SK-N-SH treated with all-trans-retinoic acid at 6 μM for 48 hours (cell line): ENCODE measurements around the gene KCNJ12.

ENCODE experiments used
- ARNTL ChIP-seq: fragments of 450-650 bp; formaldehyde crosslinking; IDR thresholded peaks from 2 replicates; pipeline ENCODE4 v1.5.0; 2020; ENCODE audit warnings: low read depth, mild to moderate bottlenecking, moderate library complexity, borderline replicate concordance
- BACH2 ChIP-seq: fragments of 250-450 bp; sonication (Bioruptor Pico); IDR thresholded peaks from 2 replicates; pipeline ENCODE4 v1.9.0; 2021; ENCODE audit warnings: mild to moderate bottlenecking, borderline replicate concordance
- ISL1 ChIP-seq: fragments of 250-450 bp; sonication (Bioruptor Pico); IDR thresholded peaks from 2 replicates; pipeline ENCODE4 v2.1.2; 2022; ENCODE audit warnings: mild to moderate bottlenecking, moderate library complexity
- PPARA ChIP-seq: fragments of 250-450 bp; sonication (Bioruptor Pico); IDR thresholded peaks from 2 replicates; pipeline ENCODE4 v1.5.0; 2020; ENCODE audit warnings: mild to moderate bottlenecking, borderline replicate concordance
- RARB ChIP-seq: fragments of 250-450 bp; sonication (Bioruptor Pico); IDR thresholded peaks from 2 replicates; pipeline ENCODE4 v1.8.0; 2021; ENCODE audit warnings: mild to moderate bottlenecking, moderate library complexity
- ZC3H10 ChIP-seq: fragments of 250-450 bp; sonication (Bioruptor Pico); IDR thresholded peaks from 2 replicates; pipeline ENCODE4 v1.5.1; 2021; ENCODE audit warnings: mild to moderate bottlenecking, moderate library complexity
- ZNF70 ChIP-seq: fragments of 450-650 bp; formaldehyde crosslinking; IDR thresholded peaks from 2 replicates; pipeline ENCODE4 v1.5.0; 2020; ENCODE audit warnings: mild to moderate bottlenecking, moderate library complexity
- TF ChIP-seq, protein P1 (sequence below): fragments of 250-450 bp; sonication (Bioruptor Pico); IDR thresholded peaks from 2 replicates; pipeline ENCODE4 v1.5.1; 2020; ENCODE audit warnings: low read depth, mild to moderate bottlenecking, moderate library complexity
- TF ChIP-seq, protein P2 (sequence below): fragments of 250-450 bp; sonication (Bioruptor Pico); IDR thresholded peaks from 2 replicates; pipeline ENCODE4 v1.5.0; 2020; ENCODE audit warnings: mild to moderate bottlenecking, moderate library complexity
- TF ChIP-seq, protein P3 (sequence below): fragments of 250-450 bp; sonication (Bioruptor Pico); IDR thresholded peaks from 2 replicates; pipeline ENCODE4 v1.5.1; 2021; ENCODE audit warnings: mild to moderate bottlenecking, moderate library complexity
- TF ChIP-seq, protein P4 (sequence below): fragments of 250-450 bp; sonication (Bioruptor Pico); IDR thresholded peaks from 2 replicates; pipeline ENCODE4 v1.8.0; 2020; ENCODE audit warnings: mild to moderate bottlenecking, moderate library complexity, borderline replicate concordance

DNA sequence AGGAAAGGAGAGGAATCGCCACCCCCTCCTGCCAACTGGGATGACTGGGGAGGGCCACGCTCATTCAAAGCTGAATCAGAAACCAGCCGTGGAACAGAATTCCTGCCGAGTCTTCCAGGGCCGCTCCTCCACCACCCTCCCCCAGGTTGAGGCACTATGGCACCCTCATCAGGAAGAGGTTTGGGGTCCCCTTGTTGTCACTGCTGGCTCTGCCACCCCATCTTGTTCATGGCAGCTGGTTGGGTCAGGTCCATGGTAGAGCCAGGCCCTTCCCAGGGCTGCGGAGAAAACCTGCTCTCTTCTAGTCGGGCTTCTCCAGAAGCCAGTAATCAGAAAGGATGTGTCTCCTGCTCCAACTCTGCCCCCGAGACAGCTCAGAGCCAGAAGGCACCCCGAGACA is 41.8 kb downstream of the KCNJ12 start:
- TF ChIP-seq BACH2 (CRISPR knock-in tag): no peak
- no peak for TF ChIP-seq ISL1
- TF ChIP-seq PPARA (CRISPR knock-in tag): no peak
- no peak for TF ChIP-seq ZNF70
- TF ChIP-seq ARNTL (CRISPR knock-in tag): no peak
- TF ChIP-seq, protein P1, sequence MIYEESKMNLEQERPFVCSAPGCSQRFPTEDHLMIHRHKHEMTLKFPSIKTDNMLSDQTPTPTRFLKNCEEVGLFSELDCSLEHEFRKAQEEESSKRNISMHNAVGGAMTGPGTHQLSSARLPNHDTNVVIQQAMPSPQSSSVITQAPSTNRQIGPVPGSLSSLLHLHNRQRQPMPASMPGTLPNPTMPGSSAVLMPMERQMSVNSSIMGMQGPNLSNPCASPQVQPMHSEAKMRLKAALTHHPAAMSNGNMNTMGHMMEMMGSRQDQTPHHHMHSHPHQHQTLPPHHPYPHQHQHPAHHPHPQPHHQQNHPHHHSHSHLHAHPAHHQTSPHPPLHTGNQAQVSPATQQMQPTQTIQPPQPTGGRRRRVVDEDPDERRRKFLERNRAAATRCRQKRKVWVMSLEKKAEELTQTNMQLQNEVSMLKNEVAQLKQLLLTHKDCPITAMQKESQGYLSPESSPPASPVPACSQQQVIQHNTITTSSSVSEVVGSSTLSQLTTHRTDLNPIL (CRISPR knock-in tag): no peak
- TF ChIP-seq, protein P2, sequence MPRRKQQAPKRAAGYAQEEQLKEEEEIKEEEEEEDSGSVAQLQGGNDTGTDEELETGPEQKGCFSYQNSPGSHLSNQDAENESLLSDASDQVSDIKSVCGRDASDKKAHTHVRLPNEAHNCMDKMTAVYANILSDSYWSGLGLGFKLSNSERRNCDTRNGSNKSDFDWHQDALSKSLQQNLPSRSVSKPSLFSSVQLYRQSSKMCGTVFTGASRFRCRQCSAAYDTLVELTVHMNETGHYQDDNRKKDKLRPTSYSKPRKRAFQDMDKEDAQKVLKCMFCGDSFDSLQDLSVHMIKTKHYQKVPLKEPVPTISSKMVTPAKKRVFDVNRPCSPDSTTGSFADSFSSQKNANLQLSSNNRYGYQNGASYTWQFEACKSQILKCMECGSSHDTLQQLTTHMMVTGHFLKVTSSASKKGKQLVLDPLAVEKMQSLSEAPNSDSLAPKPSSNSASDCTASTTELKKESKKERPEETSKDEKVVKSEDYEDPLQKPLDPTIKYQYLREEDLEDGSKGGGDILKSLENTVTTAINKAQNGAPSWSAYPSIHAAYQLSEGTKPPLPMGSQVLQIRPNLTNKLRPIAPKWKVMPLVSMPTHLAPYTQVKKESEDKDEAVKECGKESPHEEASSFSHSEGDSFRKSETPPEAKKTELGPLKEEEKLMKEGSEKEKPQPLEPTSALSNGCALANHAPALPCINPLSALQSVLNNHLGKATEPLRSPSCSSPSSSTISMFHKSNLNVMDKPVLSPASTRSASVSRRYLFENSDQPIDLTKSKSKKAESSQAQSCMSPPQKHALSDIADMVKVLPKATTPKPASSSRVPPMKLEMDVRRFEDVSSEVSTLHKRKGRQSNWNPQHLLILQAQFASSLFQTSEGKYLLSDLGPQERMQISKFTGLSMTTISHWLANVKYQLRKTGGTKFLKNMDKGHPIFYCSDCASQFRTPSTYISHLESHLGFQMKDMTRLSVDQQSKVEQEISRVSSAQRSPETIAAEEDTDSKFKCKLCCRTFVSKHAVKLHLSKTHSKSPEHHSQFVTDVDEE (CRISPR knock-in tag): no peak
- no peak for TF ChIP-seq RARB (CRISPR knock-in tag)
- TF ChIP-seq, protein P3, sequence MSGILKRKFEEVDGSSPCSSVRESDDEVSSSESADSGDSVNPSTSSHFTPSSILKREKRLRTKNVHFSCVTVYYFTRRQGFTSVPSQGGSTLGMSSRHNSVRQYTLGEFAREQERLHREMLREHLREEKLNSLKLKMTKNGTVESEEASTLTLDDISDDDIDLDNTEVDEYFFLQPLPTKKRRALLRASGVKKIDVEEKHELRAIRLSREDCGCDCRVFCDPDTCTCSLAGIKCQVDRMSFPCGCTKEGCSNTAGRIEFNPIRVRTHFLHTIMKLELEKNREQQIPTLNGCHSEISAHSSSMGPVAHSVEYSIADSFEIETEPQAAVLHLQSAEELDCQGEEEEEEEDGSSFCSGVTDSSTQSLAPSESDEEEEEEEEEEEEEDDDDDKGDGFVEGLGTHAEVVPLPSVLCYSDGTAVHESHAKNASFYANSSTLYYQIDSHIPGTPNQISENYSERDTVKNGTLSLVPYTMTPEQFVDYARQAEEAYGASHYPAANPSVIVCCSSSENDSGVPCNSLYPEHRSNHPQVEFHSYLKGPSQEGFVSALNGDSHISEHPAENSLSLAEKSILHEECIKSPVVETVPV (CRISPR knock-in tag): no peak
- TF ChIP-seq, protein P4, sequence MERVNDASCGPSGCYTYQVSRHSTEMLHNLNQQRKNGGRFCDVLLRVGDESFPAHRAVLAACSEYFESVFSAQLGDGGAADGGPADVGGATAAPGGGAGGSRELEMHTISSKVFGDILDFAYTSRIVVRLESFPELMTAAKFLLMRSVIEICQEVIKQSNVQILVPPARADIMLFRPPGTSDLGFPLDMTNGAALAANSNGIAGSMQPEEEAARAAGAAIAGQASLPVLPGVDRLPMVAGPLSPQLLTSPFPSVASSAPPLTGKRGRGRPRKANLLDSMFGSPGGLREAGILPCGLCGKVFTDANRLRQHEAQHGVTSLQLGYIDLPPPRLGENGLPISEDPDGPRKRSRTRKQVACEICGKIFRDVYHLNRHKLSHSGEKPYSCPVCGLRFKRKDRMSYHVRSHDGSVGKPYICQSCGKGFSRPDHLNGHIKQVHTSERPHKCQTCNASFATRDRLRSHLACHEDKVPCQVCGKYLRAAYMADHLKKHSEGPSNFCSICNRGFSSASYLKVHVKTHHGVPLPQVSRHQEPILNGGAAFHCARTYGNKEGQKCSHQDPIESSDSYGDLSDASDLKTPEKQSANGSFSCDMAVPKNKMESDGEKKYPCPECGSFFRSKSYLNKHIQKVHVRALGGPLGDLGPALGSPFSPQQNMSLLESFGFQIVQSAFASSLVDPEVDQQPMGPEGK (CRISPR knock-in tag): no peak
- TF ChIP-seq ZC3H10: no peak
